Kidney epithelial cell (primary cell): ENCODE data around the gene SRMS. TPM values are rescaled to one million over a fixed set of nuclear protein-coding genes. Genes with fewer than 3 reads are reported as not detected.

Source experiments
- DNase-seq: peaks from one replicate; pipeline ENCODE4 v3.0.0-alpha.2; 2010; ENCODE audit warnings: low read depth
- H3K27me3 ChIP-seq: 2 replicates; pipeline ENCODE4 v1.6.0; 2011; ENCODE audit warnings: low read length; ENCODE audit not compliant: control insufficient read depth, insufficient read depth
- H3K36me3 ChIP-seq: 2 replicates; pipeline ENCODE4 v1.5.1; 2011; ENCODE audit warnings: low read length; ENCODE audit not compliant: control insufficient read depth, insufficient read depth
- H3K4me3 ChIP-seq: 2 replicates; pipeline ENCODE4 v1.5.1; 2011; ENCODE audit warnings: low read depth, mild to moderate bottlenecking, control low read depth, low read length
- CTCF ChIP-seq: IDR thresholded peaks from 2 replicates; pipeline ENCODE4 v1.5.1; 2011; ENCODE audit warnings: mild to moderate bottlenecking, moderate library complexity, low read length, control low read depth, inconsistent platforms; ENCODE audit not compliant: insufficient read depth, poor library complexity, severe bottlenecking
- total RNA-seq: library from RNA; depleted of rRNA; stranded (reverse); fragments of >200 nt; gene quantifications from 2 replicates; pipeline ENCODE4 v1.2.3, GENCODE V29; 2015

Gene SRMS
- total RNA-seq, 1 donor from 2014 or later: not detected

DNA sequence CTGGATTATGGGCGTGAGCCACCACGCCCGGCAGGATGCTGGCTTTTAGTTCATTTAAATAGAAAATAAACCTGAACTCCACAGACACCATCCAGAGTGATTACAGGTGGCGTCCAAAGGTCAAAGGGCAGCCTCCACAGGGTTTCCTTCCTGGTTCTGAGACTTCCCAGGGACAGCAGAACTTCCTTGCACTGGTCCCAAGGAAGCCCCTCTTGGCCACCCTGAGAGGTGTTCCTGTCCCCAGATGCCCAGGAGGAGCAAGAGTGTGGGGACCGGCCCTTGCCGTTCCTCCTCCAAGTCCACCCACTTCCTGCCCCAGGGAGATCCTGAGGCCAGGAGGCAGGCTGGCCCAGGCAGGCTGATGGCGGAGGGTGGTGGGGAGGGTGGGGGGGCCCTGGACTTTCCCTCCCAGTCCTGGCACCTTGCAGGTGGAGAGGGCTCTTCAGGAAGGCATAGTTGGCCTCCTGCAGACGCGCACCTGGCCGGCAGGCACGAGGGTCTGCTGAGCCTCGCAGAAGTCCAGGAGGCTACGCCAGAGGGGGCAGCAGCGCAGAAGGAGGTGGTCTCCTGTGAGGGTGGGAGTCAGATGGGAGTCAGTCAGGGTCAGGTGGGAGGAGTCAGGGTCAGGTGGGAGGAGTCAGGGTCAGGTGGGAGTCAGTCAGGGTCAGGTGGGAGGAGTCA, 11.4 kb upstream of the SRMS start:
- TF ChIP-seq CTCF: no peak
- Histone ChIP-seq H3K36me3 (no peaks in the 10 kb centered on the region), H3K4me3 (no peak overlapping the region), H3K27me3 (peaks cover 3% of the 10 kb centered on the region)
- no peak for DNase-seq

GRCh38 chr20:63557481-63557891, 9.9 kb upstream of the SRMS start:
- TF ChIP-seq CTCF: no peak
- peaks cover 3% of the 10 kb centered on the region for H3K27me3 ChIP-seq
- no peak overlapping the region for H3K4me3 ChIP-seq
- H3K36me3 ChIP-seq: no peaks in the 10 kb centered on the region
- no peak for DNase-seq

DNA sequence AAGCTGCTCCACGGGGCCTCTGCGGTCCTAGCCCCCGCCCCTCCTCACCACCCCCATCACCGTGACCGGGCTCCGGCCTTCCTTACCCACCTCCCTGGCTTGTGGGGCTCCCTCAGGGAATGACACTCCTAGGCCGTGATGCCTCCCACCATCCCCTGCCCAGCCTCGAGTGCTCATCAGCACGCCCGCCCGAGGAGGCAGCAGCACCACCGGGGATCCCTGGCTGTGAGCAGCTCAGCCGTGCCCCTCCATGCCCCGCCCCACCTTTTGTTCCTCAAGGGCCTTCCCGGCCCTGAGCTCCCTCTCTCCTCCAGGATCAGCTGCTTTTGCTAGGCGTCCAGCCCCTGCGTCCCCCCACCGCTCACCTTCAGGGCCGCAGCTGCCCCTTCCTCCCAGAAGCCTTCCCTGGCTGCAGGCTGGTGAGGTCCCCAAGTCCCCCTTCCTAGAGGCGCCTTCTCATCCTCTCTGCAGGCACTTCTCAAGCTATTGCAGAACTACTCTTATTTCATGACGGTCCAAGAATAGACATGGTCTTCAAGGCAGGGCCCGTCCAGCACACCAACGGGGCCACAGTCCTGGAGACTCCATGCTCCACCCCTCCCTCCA, 9.4 kb upstream of the SRMS start:
- no peak for TF ChIP-seq CTCF
- H3K36me3 ChIP-seq: no peaks in the 10 kb centered on the region
- DNase-seq: no peak

GRCh38 chr20:63555661-63556381, 8.3 kb upstream of the SRMS start:
- Histone ChIP-seq H3K27me3 (peaks cover 5% of the 10 kb centered on the region), H3K4me3 (no peak overlapping the region), H3K36me3 (no peaks in the 10 kb centered on the region)
- no peak for DNase-seq
- TF ChIP-seq CTCF: no peak

More for the DNA sequence above, 9.4 kb upstream of the SRMS start:
- Histone ChIP-seq H3K4me3 (no peak overlapping the region), H3K27me3 (peaks cover 3% of the 10 kb centered on the region)

- Histone ChIP-seq H3K4me3 (peak overlapping the region; percentile 53), H3K27me3 (peaks cover 14% of the 10 kb centered on the region), H3K36me3 (no peaks in the 10 kb centered on the region)
- TF ChIP-seq CTCF: no peak
- no peak for DNase-seq
Observed at GRCh38 chr20:63554361-63555278, 7.1 kb upstream of the SRMS start.
